HG03558 (cell line): ENCODE measurements around the gene TMPRSS3.
"Not testable (repeated sequence)": the region's sequence is repeated elsewhere in the genome, so short reads cannot be mapped to it uniquely, and the experiment has no call there.

Experiments
- ATAC-seq: cut with Tn5 transposase; IDR thresholded peaks from one replicate; pipeline ENCODE4 v1.9.1; 2021; ENCODE audit warnings: moderate number of reproducible peaks; ENCODE audit not compliant: unreplicated experiment; ENCODE audit errors: extremely low read depth

The TMPRSS3 gene

DNA sequence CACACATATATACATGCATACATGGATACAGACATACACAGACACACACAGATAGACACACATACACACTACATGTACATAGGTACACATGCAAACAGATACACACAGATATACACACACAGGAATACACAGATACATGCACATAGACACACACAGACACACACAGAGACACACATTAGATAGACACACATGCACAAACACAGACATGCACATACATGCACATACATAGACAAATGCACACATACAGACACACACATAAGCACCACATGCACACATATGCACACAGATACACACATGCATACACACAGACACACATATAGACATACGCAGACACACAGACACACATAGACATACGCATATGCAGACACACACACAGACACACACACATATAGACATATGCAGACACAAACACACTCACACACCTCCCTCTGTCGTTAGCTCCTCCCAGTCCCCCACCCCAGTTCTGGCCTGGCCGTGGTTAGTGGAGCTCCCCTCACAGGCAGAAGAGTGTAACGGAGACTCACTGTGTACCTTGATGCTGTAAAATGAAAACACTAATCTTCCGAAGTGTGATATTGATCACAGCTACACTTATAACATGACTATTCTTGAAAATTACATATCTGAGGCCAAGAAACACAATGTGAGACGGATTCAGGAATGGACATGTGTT lies 15.5 kb upstream of the TMPRSS3 start:
- ATAC-seq: no peak

DNA sequence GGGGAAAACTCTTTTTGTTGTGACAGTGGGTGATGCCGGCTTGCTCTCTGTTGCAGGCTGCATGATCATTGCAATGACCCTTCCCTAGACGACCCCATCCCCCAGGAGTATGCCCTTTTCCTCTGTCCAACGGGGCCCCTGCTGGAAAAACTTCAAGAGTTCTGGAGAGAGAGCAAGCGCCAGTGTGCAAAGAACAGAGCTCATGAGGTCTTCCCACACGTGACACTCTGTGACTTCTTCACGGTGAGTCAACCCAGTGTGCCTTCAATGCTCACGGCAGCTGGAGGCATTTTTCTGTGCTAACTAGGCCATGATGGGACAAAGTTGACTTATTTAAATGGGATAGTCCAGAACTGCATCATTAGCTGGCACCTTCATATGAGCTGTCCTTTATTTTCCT lies 13.5 kb upstream of the TMPRSS3 start:
- ATAC-seq: no peak

DNA sequence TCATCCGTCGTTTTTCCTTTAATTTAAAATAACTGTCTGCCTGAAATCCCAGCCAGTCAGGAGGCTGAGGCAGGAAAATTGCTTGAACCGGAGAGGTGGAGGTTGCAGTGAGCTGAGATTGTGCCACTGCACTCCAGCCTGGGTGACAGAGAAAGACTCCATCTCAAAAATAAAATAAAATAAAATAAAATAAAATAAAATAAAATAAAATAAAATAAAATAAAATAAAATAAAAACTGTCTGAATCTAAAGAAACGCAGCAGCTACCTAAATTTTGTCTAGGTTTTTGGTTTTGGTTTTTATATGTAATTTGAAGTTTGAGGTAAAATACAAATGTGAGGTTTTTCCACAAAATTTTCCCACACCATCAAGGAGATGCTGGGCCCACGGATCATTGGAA lies 12.9 kb upstream of the TMPRSS3 start:
- ATAC-seq: not testable (repeated sequence)

DNA sequence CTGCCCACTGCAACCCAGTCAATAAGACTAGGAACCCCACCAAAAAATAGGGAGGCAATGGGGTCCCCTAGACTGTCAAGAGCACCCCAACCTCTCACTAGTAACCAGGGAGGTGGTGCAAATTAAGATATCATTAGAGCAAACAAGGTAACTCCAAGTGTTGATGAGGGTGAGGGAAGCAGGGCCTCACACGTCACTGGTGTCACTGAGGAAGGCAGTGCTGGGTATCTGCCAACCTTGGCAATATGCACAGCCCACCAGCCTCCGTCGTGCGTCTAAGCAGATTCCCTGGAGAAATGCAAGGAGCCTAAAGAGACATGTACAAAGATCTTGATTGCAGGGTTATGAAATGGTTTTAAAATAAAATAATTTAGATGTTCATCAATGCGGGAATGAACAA lies 11.6 kb upstream of the TMPRSS3 start:
- no peak for ATAC-seq

DNA sequence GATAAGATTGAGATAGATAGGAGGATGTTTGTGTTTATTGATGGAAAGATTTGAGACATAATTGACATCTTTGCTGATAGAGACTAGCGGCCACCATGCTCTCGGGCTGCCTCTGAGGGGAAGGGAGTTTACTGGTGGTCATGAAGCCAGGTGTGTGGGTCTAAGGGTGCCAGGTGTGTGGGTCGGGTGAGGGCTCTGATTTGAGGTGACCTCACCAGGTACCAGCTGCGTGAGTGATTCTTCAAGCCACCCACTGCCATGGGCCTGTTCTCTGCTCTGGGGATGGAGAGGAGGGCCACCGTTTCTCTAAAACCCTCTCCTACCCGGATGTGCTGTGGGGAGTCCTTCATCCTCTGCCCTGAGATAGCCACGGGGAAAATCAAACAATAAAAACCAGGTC lies 11.0 kb upstream of the TMPRSS3 start:
- no peak for ATAC-seq

DNA sequence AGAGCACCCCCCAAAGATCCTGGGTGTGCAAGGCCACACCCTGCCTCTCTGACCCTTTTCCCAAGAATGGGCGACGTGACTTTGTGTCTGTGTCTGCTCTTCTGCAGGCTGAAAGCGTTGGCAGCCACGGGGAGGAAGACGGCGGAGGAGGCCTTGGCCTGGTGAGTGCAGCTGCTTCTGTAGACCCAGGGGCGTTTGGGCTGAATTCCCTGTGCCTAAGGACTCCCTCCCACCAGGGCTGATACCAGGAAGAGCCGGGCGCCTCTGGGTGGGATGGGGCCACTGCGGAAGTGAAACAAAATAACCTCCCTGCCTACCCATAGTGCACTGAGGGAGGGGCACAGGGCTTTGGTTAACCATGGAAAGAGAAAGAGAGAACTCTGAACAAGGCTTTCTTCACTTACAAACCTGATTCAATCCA lies 10.4 kb upstream of the TMPRSS3 start:
- no peak for ATAC-seq

DNA sequence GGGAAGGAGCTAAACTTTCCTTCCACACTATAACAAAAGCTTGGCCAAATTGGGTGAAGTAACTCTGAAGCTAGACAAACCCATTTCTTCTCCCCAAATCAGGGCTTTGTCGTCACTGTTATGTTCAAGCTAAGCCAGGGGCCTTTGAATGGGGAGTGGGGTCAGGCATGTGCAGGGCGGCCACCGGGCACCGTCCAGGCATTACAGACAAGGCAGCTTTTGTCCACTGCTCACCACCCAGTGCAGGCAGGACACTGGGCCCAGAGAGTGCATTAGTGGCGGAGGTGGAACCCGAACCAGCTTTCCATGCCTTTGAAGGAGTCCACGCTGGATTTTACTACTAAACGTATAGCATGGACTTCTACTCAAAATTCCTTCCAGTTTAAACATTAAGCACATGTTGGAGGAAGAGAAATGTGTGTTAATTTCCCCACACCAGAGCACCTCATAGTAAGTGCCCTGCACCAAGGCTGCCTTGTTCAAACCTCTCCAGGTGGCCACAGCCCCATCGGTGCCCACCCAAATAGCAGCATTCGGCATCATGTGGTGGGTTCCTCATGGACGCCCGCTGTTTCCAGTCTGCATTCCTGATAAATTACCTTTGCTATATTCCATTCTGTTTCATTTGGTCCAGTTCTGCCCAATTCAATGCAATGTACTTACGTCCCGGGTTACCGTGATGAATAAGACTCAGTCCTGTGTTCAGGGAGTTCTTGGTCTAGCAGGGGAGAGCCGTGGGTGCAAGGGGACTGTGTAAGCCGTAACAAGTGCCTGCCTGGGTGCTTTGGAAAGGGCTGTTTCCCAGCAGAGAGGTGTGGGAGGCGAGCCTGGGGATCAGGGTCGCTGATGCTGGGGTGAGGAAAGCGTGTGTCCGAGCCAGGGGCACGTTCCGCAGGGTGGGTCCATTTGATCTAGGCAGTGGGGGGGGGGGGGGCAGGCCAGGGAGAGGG lies 9.5 kb upstream of the TMPRSS3 start:
- no peak for ATAC-seq

DNA sequence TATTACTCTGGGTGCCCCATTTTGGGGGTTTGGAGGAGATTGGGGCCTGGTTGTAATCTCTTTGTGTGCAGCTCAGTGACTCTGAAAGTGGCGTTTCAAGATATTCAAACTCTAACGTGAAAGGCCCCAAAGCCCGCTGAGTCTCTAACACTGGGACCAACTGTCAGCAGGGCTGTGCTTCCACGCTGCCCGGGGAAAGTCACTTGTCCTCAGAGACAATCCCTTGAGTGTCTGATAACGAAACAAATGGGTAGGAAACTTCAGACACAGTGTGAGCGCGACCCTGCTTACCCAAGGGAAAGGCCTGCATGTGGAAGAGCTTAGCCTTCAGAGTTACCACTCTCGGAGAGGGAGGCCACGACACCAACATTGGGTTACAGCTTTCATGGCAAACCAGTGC lies 8.7 kb upstream of the TMPRSS3 start:
- ATAC-seq: no peak

DNA sequence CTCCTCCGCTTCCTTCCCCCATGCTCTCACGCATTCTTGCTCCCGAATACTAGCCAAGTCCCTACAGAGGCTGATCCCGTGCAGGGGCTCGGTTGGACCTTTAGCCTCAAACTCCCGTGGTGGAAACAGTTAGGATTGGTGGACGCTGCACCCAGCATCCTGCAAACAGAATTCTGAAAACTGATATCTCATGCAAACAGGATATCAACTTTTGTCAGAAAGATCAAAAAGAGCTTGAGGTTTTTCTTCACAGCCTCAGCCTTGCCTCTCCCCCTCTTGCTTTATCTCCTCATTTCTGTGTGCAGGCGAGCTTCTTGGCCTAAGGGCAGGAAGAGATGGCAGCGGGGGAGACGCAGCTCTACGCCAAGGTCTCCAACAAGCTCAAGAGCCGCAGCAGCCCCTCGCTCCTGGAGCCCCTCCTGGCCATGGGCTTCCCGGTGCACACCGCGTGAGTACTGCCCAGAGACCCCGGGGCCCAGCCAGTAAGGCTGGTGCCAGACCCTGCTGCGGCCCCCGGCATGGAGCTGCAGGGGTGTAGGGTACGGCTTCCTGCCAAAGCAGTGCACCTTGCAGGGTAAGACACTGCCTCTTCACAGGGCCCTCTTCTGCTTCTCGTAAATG lies 7.9 kb upstream of the TMPRSS3 start, which contains the start of gene UBASH3A:
Gene UBASH3A (plus strand): TSS at position 292 of the 621 bp plus-strand sequence. CDS start 44 bp downstream, at position 336.
- no peak for ATAC-seq

DNA sequence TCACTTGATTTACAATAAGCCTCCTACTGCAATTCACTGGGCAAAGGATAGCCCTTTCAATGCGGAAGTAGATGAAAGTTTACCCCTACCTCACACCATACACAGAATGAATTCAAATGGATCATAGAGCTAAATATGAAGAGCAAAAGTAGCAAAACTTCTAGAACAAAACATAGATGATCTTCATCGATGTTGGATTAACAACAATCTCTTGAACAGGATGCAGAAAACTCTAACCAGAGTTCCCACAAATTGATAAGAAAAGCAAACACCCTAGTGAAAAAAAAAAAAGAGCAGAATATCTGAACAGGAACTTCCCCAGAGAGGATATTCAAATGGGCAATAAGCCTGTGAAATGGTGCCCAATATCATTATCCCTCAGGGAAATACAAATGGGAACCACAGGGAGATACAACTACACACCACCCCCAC lies 6.0 kb upstream of the TMPRSS3 start:
- no peak for ATAC-seq

DNA sequence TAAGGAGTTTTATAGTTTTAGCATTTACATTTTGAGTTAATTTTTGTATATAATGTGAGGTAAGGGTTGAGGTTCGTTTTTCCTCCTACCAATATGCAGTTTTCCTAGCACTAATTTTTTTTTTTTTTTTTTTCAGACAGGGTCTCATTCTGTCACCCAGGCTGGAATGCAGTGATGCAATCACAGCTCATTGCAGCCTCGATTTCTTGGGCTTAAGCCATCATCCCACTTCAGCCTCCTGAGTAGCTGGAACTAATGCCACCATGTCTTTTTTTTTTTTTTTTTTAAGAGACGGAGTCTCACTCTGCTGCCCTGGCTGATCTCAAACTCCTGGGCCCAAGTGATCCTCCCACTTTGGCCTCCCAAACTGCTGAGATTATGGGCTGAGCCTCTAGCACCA lies 5.3 kb upstream of the TMPRSS3 start:
- no peak for ATAC-seq

DNA sequence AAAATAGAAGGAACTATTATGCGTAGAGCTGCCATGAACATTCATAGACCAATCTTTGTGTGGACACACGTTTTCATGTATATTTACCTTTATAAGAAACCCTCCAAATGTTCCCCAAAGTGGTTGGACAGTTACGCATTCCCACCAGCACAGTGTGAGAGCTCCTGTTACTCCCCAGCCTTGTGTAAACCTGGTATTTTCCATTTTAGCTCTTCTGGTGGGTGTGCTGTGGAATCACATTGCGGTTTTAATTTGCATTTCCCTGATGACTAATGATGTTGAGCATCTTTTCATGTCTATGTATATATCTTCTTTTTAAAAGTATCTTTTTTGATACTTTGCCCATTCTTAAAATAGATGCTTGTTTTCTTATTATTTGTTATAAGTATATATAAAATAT lies 4.7 kb upstream of the TMPRSS3 start:
- ATAC-seq: no peak

DNA sequence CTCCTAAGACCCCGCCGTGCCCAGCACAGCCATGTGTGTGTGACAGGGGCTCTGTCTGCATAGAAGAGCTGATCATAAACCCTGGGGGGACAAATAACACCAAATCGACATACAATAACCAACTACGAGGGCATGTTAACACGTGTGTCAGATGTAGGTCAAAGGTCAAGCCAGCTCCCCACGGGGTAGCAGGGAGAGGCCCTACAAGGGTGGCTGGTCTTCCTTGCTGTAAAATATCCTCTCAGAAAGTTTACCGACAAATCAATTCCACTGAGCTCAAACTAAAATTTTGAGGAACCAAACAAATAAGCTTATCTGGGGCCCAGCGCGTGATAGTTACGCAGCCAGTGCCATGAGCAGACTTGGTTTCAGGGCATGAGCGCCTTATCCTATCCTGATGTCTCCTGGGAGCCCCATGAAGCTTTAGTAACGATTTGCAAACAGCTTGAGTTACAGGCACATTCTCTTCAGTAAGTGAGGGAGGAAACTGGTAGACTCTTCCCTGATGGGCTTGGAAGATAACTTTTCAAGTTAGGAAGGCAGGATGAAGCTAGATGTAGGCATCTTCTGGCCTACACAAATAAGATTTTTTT lies 2.7 kb upstream of the TMPRSS3 start:
- no peak for ATAC-seq

DNA sequence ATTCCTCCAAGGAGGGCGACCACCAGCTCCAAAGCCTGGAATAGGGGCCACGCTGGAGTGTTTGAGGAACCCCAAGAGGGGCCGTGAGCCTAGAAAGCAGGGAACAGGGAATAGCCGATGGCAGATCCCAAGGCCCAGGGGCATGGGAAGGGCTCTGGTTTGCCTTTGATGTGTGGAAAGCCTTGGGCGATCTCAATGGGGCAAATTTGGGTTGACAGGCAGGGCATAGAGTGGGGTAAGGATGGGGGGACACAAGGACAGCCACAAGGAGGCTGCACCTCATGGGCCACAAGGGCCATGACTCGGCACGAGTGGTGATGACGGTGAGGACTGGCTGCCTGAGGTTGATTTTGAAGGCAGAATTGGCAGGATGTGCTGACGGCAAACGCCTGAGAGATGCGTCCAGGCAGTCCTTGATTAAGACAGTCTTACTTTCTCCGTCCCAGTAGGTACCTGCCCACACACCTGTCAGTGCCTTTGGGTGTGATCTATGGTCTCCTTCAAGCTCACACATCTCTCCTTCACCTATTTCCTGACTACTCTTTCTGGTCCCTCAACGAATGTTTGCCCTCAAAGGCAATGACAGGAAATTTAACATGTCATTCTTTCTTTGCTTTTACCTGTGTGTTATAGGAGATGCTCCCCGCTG lies 2.0 kb upstream of the TMPRSS3 start:
- no peak for ATAC-seq

DNA sequence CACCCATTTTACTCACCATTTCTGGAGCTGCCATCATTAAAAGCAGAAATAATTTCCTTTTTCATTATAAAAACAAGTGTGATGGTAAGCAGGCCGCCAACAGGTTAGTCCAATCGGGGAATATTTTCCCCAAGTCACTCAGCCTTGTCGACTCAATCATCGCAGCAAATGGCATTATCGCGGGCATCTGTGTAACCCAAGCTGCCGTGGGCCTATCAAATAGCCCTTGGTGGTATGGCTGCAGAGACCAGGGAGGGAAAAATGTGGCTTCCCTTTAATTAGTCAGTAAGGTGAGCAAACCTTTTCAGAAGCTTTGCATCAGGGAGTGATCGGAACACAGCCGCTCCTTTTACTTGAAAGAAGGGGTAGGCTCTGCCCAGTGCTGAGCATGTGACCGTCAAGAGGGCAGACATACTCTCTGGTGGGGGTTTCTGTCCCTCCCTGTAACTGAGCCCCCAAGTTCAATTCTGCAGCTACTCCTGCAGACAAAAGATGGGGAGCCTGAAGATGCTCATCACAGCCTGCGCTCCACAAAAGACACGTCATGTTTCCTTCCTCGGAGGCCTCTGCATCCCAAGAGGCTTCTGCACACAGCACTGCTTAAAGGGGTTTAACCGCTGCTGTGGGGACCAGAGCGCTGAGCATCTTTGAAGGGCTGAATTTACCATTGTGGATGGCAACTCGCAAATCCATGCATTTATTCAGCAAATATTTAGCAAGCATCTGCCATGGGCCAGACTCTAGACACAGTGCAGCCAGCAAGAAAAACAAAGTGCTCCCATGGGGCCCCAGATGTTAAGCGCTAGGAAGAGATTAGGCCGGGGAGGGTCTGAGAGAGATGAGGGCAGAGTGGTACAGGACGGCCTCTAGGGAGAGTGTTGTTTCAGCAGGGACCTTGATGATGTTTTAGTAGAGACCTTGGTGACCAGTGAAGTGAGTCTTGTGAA lies 1.2 kb upstream of the TMPRSS3 start:
- no peak for ATAC-seq

DNA sequence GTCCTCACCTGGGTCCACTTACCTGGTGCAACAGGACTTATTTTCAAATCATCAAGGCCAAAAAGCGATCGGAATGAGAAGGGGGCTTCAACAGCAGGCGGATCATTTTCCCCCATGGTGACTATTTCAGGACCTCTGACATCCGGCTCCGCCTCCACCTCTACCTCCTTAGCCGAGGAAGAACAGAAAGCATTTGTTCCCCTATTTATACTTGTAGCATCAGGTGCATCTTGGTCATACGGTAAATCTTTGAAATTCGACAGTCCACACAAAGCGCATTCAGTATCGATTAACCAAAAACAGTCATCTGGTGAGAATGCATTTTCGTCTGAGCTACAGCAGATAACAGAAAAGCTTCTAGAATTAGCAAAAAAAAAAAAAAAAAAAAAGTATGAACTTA lies 550 bp downstream of the TMPRSS3 start:
- ATAC-seq: no peak

DNA sequence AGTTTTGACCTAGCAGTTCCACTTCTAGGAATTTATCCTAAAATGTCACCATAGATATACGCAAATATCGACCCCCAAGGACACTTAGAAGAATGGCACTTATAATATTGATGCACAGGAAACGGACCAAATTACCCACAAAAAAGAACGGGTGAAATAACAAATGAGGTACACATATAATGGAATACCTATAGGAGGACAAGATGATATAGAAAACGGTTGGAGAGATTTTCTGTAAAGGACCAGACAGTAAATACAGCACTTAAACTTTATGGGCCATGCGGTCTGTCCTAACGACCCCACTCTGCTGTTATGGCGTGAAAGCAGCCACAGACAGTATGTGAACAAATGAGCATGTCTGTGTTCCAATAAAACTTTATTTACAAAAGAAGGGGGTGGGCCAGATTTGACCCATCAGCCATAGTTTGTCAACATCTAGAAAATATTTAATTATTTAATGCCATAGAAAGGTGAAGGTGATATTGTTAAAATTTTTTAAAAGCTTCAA lies 2.4 kb downstream of the TMPRSS3 start:
- no peak for ATAC-seq

DNA sequence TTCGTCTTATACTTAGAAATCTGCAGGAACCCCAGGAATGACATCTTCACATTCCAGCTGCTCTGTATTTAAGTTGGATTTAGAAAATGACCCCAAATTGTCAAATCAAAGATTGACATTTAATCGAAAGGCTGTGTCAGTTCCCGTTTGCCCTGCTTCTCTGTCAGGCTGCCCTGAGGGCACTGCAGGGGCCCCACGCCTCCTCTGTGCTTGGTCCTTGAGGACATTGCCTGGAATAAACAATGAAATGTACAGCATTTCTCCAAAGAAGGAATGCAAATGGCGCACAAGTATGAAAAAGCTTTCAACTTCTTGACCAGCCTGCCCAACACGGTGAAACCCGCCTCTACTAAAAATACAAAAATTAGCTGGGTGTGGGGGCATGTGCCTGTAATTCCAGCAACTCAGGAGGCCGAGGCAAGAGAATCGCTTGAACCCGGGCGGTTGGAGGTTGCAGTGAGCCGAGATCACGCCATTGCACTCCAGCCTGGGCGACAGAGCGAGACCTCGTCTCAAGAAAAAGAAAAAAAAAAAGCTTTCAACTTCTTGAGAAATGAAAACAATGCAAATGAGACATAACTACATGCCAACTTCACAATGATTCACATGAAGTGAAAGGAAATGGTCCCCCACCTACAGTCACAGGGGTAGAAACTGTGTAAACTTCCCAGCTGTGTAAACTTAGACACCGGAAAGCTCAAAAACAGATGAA lies 3.0 kb downstream of the TMPRSS3 start:
- peak; percentile 70 for ATAC-seq
